ENCODE measurements around the gene WSB1.

GRCh38 chr17:27322690-27323508 is 29.0 kb downstream of the WSB1 start:
- no peak for TF ChIP-seq ZNF565 (CRISPR knock-in tag; conservative IDR thresholded peaks at IDR 0.05; ENCODE audit: low read depth)
- TF ChIP-seq ESRRG (CRISPR knock-in tag; IDR thresholded peaks at IDR 0.05) = no peak
- TF ChIP-seq BACH2 (CRISPR knock-in tag; IDR thresholded peaks at IDR 0.05; ENCODE audit: borderline replicate concordance) = no peak
- TF ChIP-seq RARB (CRISPR knock-in tag; IDR thresholded peaks at IDR 0.05) = no peak
- TF ChIP-seq ZFP30 (CRISPR knock-in tag; IDR thresholded peaks at IDR 0.05) = no peak
- no peak for TF ChIP-seq CREB5 (CRISPR knock-in tag; IDR thresholded peaks at IDR 0.05; ENCODE audit: low read depth)
- TF ChIP-seq PATZ1 (CRISPR knock-in tag; IDR thresholded peaks at IDR 0.05; ENCODE audit: borderline replicate concordance) = no peak
- no peak for TF ChIP-seq SNAI2 (CRISPR knock-in tag; IDR thresholded peaks at IDR 0.05)
- no peak for TF ChIP-seq ZC3H10 (CRISPR knock-in tag; IDR thresholded peaks at IDR 0.05)
- TF ChIP-seq CSDC2 (CRISPR knock-in tag; IDR thresholded peaks at IDR 0.05) = no peak
- TF ChIP-seq ZNF70 (CRISPR knock-in tag; IDR thresholded peaks at IDR 0.05) = no peak
- TF ChIP-seq POU6F1 (CRISPR knock-in tag; IDR thresholded peaks at IDR 0.05; ENCODE audit: borderline replicate concordance, low read depth) = no peak
- TF ChIP-seq ZFP3 (CRISPR knock-in tag; IDR thresholded peaks at IDR 0.05) = no peak
- TF ChIP-seq ISL1 (CRISPR knock-in tag; IDR thresholded peaks at IDR 0.05) = no peak
